Endothelial cell of umbilical vein (primary cell): Measurements from ENCODE around the gene IGSF22. TPM values are rescaled to one million over a fixed set of nuclear protein-coding genes. Genes with fewer than 3 reads are reported as not detected.

ENCODE experiments used
- BruUV-seq: library from RNA; stranded (reverse); fragments of 400-500 nt; replicated peaks from 2 replicates; lab custom pipeline; 2021; lab: Mats Ljungman, UMichigan
- CTCF ChIA-PET: fragments of 300-600, 350-600 bp; sonication (Branson Sonifier 250); formaldehyde crosslinking; loops from one replicate; lab custom pipeline; 2021; ENCODE audit warnings: antibody characterized with exemption, inconsistent platforms; lab: Charles Lee
- POLR2A ChIA-PET: fragments of 300-600, 350-600 bp; sonication (Branson Sonifier 250); formaldehyde crosslinking; loops from one replicate; lab custom pipeline; 2021; ENCODE audit warnings: antibody characterized with exemption, inconsistent platforms; lab: Charles Lee
- DNase-seq: peaks from one replicate; pipeline ENCODE4 v3.0.0-alpha.2; 2011; ENCODE audit warnings: low read depth, low spot score
- FAIRE-seq: peaks from 2 replicates; lab custom pipeline; 2011; peaks lifted over from hg19 to GRCh38; lab: Jason Lieb, UNC
- H2AFZ ChIP-seq: 2 replicates; pipeline ENCODE4 v1.6.0; 2012; ENCODE audit warnings: low read depth, low read length, control low read depth, inconsistent platforms
- H3K27ac ChIP-seq: 2 replicates; pipeline ENCODE4 v1.5.1; 2011; ENCODE audit warnings: low read depth, mild to moderate bottlenecking, control low read depth, low read length, moderate library complexity; ENCODE audit not compliant: insufficient read depth
- H3K27me3 ChIP-seq, 2 experiments: 2 replicates each; pipeline versions ENCODE4 v1.6.0 to v1.6.1; 2011; ENCODE audit warnings: low read length in 2 of 2, mixed read lengths in 1 of 2; ENCODE audit not compliant: control insufficient read depth in 2 of 2, insufficient read depth in 2 of 2
- H3K36me3 ChIP-seq, 2 experiments: 2 replicates in 1 of 2; 3 replicates in 1 of 2; pipeline ENCODE4 v1.5.1; 2011; ENCODE audit warnings: low read length in 2 of 2, mild to moderate bottlenecking in 1 of 2, moderate library complexity in 1 of 2; ENCODE audit not compliant: control insufficient read depth in 2 of 2, insufficient read depth in 2 of 2; ENCODE audit errors: extremely low read depth in 1 of 2
- H3K4me1 ChIP-seq: 3 replicates; pipeline ENCODE4 v1.5.1; 2011; ENCODE audit warnings: mild to moderate bottlenecking, low read length; ENCODE audit not compliant: control insufficient read depth, insufficient read depth; ENCODE audit errors: extremely low read depth
- H3K4me2 ChIP-seq: 2 replicates; pipeline ENCODE4 v1.6.1; 2011; ENCODE audit warnings: low read length, control low read depth, mixed read lengths; ENCODE audit not compliant: insufficient read depth
- H3K4me3 ChIP-seq, 3 experiments: fragments of 200-600 bp in 1 of 3; sonication (generic), shearing (Covaris generic) in 1 of 3; replicated peaks in 1 of 3; 2 replicates each; pipeline ENCODE4 v1.5.1; 2011 to 2016; ENCODE audit warnings: control low read depth in 3 of 3, low read length in 3 of 3, mild to moderate bottlenecking in 2 of 3, inconsistent platforms in 1 of 3, low read depth in 1 of 3, moderate library complexity in 1 of 3; ENCODE audit not compliant: insufficient read depth in 1 of 3
- H3K79me2 ChIP-seq: 2 replicates; pipeline ENCODE4 v1.6.0; 2012; ENCODE audit warnings: low read length, inconsistent platforms; ENCODE audit not compliant: control insufficient read depth, insufficient read depth
- H3K9ac ChIP-seq: replicated peaks from 2 replicates; pipeline ENCODE3; 2011; ENCODE audit warnings: low read length, control low read depth; ENCODE audit not compliant: insufficient read depth; ENCODE audit errors: extremely low read depth
- H3K9me1 ChIP-seq: replicated peaks from 3 replicates; pipeline ENCODE4 v1.6.0; 2011; ENCODE audit warnings: mild to moderate bottlenecking, low read length; ENCODE audit not compliant: control insufficient read depth, insufficient read depth; ENCODE audit errors: extremely low read depth
- H3K9me3 ChIP-seq: replicated peaks from 2 replicates; pipeline ENCODE4 v1.5.1; 2012; ENCODE audit warnings: low read length, inconsistent platforms; ENCODE audit not compliant: control insufficient read depth, insufficient read depth
- H4K20me1 ChIP-seq: replicated peaks from 2 replicates; pipeline ENCODE3; 2011; ENCODE audit warnings: mild to moderate bottlenecking, low read length; ENCODE audit not compliant: control insufficient read depth, insufficient read depth; ENCODE audit errors: extremely low read depth
- CTCF ChIP-seq, 2 donors: IDR thresholded peaks; 1 replicate in 1 of 2; 2 replicates in 1 of 2; pipeline ENCODE4 v1.5.1; 2011; ENCODE audit warnings: low read length in 2 of 2, mild to moderate bottlenecking in 2 of 2, moderate library complexity in 2 of 2, control low read depth in 1 of 2, inconsistent platforms in 1 of 2, low read depth in 1 of 2; ENCODE audit not compliant: insufficient read depth in 1 of 2; ENCODE audit errors: extremely low read depth in 1 of 2
- EZH2 ChIP-seq: IDR thresholded peaks from 2 replicates; pipeline ENCODE4 v1.6.1; 2012; ENCODE audit warnings: borderline replicate concordance, low read depth, mild to moderate bottlenecking, moderate library complexity, low read length, inconsistent platforms; ENCODE audit not compliant: severe bottlenecking
- FOS ChIP-seq: IDR thresholded peaks from 2 replicates; pipeline ENCODE4 v1.6.1; 2011; ENCODE audit warnings: mild to moderate bottlenecking, low read length, moderate library complexity, borderline replicate concordance; ENCODE audit not compliant: insufficient read depth
- GATA2 ChIP-seq: IDR thresholded peaks from 2 replicates; pipeline ENCODE4 v1.7.0; 2011; ENCODE audit warnings: low read depth, mild to moderate bottlenecking, moderate library complexity, mixed read lengths, low read length; ENCODE audit not compliant: insufficient read length, insufficient read depth
- JUN ChIP-seq: IDR thresholded peaks from 2 replicates; pipeline ENCODE4 v1.6.1; 2011; ENCODE audit warnings: borderline replicate concordance, low read depth; ENCODE audit not compliant: insufficient read length, insufficient read depth
- MAX ChIP-seq: IDR thresholded peaks from 2 replicates; pipeline ENCODE4 v1.6.1; 2011; ENCODE audit not compliant: insufficient read depth, insufficient read length
- MYC ChIP-seq: IDR thresholded peaks from one replicate; pipeline ENCODE4 v1.6.1; 2011; ENCODE audit warnings: mild to moderate bottlenecking, low read depth, low read length
- POLR2A ChIP-seq: IDR thresholded peaks from 2 replicates; pipeline ENCODE4 v1.6.1; 2012; ENCODE audit warnings: low read depth, mild to moderate bottlenecking, control low read depth, low read length
- POLR2AphosphoS5 ChIP-seq: IDR thresholded peaks from 2 replicates; pipeline ENCODE4 v1.6.1; 2012; ENCODE audit warnings: low read depth, mild to moderate bottlenecking, control low read depth, low read length, moderate library complexity; ENCODE audit not compliant: insufficient read depth
- dilution Hi-C: fragments of 300-500 bp; cut with MboI; formaldehyde crosslinking; loops from one replicate; pipeline ENCODE4 v1.15.0; 2019; ENCODE audit warnings: low sequenced_read_pairs; ENCODE audit not compliant: extremely low pct_ligation_motif_present
- intact Hi-C: fragments of 100-400 bp; cut with micrococcal nuclease; formaldehyde crosslinking; loops from one replicate; pipeline ENCODE4 v1.10.0; 2022
- polyA plus RNA-seq, 4 experiments: library from polyadenylated mRNA; depleted of rRNA in 3 of 4; stranded (reverse) in 3 of 4; unstranded in 1 of 4; fragments of >200 nt; gene quantifications; 2 replicates each; pipeline versions ENCODE4 v1.2.1 to v1.2.3, GENCODE V29; 2011 to 2012; ENCODE audit warnings: missing spikeins in 1 of 4
- total RNA-seq: library from RNA; stranded (reverse); gene quantifications from 2 replicates; pipeline ENCODE4 v1.2.3, GENCODE V29; 2021

IGSF22 gene
- total and polyA plus RNA-seq, 2 donors (not counting 3 experiments of a cell fraction or from before 2014, with no cell fraction given): not detected

- ChIA-PET CTCF (interaction anchor here (1.0 to 1.3 kb wide), 2 partner anchors 14 to 19 kb away, joined by 4 to 5 read pairs; no protein-coding TSS in a partner anchor), POLR2A (no interaction called here)
- H3K4me1 ChIP-seq: peaks cover 12% of the 10 kb centered on the region
- no peak overlapping the region for H2AFZ ChIP-seq
- no peak overlapping the region for H3K4me2 ChIP-seq
- FAIRE-seq: no peak
- intact Hi-C loops: no loop called here
- no peak for DNase-seq
- H3K79me2 ChIP-seq: no peaks in the 10 kb centered on the region
- no peaks in the 10 kb centered on the region for H3K9me1 ChIP-seq
- H3K9ac ChIP-seq: no peak overlapping the region
- H3K4me3 ChIP-seq: no peak overlapping the region
- TF ChIP-seq POLR2AphosphoS5: no peak
- no peak for TF ChIP-seq JUN
- H3K27me3 ChIP-seq: no peaks in the 10 kb centered on the region
- H3K9me3 ChIP-seq: no peaks in the 10 kb centered on the region
- H4K20me1 ChIP-seq: no peaks in the 10 kb centered on the region
- no peaks in the 10 kb centered on the region for H3K36me3 ChIP-seq
- BruUV-seq: no TSS peak
- no peak overlapping the region for H3K27ac ChIP-seq
- dilution Hi-C loops: no loop called here
Measured at GRCh38 chr11:18745251-18745650, 19.3 kb upstream of the IGSF22 start.

GRCh38 chr11:18743900-18744514 lies 18.0 kb upstream of the IGSF22 start:
- H3K4me1 ChIP-seq: no peaks in the 10 kb centered on the region
- no peaks in the 10 kb centered on the region for H3K9me1 ChIP-seq
- no peaks in the 10 kb centered on the region for H3K9me3 ChIP-seq
- FAIRE-seq (no peak), DNase-seq (no peak)
- H3K9ac ChIP-seq: no peak overlapping the region
- H3K36me3 ChIP-seq: no peaks in the 10 kb centered on the region
- H3K27ac ChIP-seq: no peak overlapping the region
- ChIA-PET CTCF (interaction anchor here (1.8 to 5.5 kb wide), 4 partner anchors 13 to 22 kb away, joined by 5 to 43 read pairs (median 10); no protein-coding TSS in a partner anchor), POLR2A (no interaction called here)
- H3K4me3 ChIP-seq: no peak overlapping the region
- no TSS peak for BruUV-seq
- intact Hi-C loops: no loop called here
- no peak overlapping the region for H2AFZ ChIP-seq
- H3K4me2 ChIP-seq: no peak overlapping the region
- H4K20me1 ChIP-seq: no peaks in the 10 kb centered on the region
- H3K79me2 ChIP-seq: no peaks in the 10 kb centered on the region
- H3K27me3 ChIP-seq: no peaks in the 10 kb centered on the region
- TF ChIP-seq EZH2 (no peak), FOS (no peak), CTCF (IDR thresholded peaks at IDR 0.05; ENCODE audit: extremely low read depth in 1 of 2, insufficient read depth in 1 of 2, low read depth in 1 of 2, low read length in 2 of 2) (no peak), JUN (no peak), POLR2AphosphoS5 (no peak), GATA2 (no peak), MAX (no peak), MYC (no peak), POLR2A (no peak)
- dilution Hi-C loops: no loop called here
